ENCODE measurements around the gene ADAM12.

- no peak for TF ChIP-seq EP300 (IDR thresholded peaks at IDR 0.05; ENCODE audit: borderline replicate concordance)
- no peak for TF ChIP-seq USF1 (IDR thresholded peaks at IDR 0.05)
These were observed 35.8 kb downstream of the ADAM12 start for GRCh38 chr10:126352453-126352852.
